ENCODE data around the gene MPZL3. TPM values are rescaled to one million over a fixed set of nuclear protein-coding genes. Genes with fewer than 3 reads are reported as not detected.

The MPZL3 gene, protein sequence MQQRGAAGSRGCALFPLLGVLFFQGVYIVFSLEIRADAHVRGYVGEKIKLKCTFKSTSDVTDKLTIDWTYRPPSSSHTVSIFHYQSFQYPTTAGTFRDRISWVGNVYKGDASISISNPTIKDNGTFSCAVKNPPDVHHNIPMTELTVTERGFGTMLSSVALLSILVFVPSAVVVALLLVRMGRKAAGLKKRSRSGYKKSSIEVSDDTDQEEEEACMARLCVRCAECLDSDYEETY
- polyA plus RNA-seq (2011; rRNA removed) (0.75 and 1.0 TPM in 2 replicates), polyA plus RNA-seq (2017; fragmentation: RNase III; extraction: RNeasy Plus Mini Kit Qiagen cat#74134 plus additional on column Dnase treatment) (0.33 to 0.47 TPM (median 0.34 TPM) in 3 replicates), polyA minus RNA-seq (2011; rRNA and poly(A)+ RNA removed) (1.1 and 3.0 TPM in 2 replicates)
- 0.07 and 0.10 TPM in 2 replicates for polyA plus RNA-seq (2012; cell fraction: cytosol; rRNA removed)
- 0.05 TPM in 2 replicates for polyA plus RNA-seq (2012; cell fraction: nucleus; rRNA removed)

DNA sequence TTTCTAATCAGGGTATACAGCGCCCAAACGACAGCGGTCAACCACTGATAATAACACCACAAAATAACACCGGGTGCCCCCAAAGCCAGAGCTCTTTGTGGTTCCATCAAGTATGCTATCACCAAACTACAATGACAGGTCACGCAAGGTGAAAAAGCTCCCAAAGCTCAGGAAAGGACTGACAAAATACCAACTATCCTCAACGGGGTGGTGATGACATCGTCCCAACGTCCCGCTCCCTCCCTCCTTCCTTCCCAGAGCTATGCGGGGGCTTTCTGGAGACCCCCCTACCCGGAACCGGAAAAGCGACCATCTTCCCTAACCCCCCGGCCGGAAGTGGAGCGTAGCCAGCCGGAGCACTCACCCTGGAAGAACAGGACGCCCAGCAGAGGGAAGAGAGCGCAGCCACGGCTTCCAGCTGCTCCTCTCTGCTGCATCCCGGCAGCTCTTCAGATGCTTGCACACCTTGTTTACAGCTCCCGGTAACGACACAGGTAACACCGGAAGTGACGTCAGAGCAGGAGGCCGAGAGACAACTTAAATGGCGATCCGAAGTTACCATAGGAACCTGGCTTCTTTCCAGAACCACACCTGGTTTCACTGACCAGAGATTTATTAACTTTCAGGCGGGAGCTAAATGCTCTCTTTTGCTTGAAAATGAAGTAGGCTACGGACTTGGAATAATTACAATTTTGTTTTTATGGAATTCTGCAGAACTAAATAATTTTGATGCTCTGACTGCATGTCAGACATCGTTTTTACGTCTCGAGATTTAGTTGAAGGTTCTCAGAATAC lies at the start of gene MPZL3:
Gene MPZL3, minus strand, starts transcription at position 508 of the 795 bp plus-strand sequence. Its CDS starts 71 bp downstream, at position 437.
- ChIA-PET POLR2A (no interaction called here), CTCF (interaction anchor here (1.0 to 1.1 kb wide), 3 partner anchors 10 to 53 kb away, joined by 4 read pairs; partner anchors contain the start of gene MPZL2)
- peak; percentile 28 for FAIRE-seq
- H3K4me3 ChIP-seq = peak within 1 kb of the TSS; percentile 90
- WGBS (ENCODE audit: missing lambda C conversion rate) = 5% methylated on average over 23 of the region's 33 CpGs
- ATAC-seq = peak; percentile 62 to 73; a peak in 5 of 6 replicates
- peak; percentile 57 to 86 for DNase-seq (ENCODE audit: low read depth in 1 of 2, low spot score in 1 of 2)
- TF ChIP-seq MYC (IDR thresholded peaks at IDR 0.05; ENCODE audit: borderline replicate concordance, low read length) (no peak), POLR2A (IDR thresholded peaks at IDR 0.05; ENCODE audit: low read length) (peak; percentile 12; the same call in 1 of the 2 replicates), HOXB5 (CRISPR knock-in tag; IDR thresholded peaks at IDR 0.05) (peak; percentile 52; the same call in 1 of the 2 replicates), EHMT2 (IDR thresholded peaks at IDR 0.05; ENCODE audit: low read depth) (peak; percentile 91), MAFK (IDR thresholded peaks at IDR 0.05; ENCODE audit: partially characterized antibody) (no peak), HOXB13 (CRISPR knock-in tag; IDR thresholded peaks at IDR 0.05; ENCODE audit: low read depth) (peak; percentile 77), TP53 (CRISPR knock-in tag; IDR thresholded peaks at IDR 0.05) (no peak), PHF8 (IDR thresholded peaks at IDR 0.05; ENCODE audit: borderline replicate concordance, low read depth) (peak; percentile 71), CHD4 (IDR thresholded peaks at IDR 0.05; ENCODE audit: borderline replicate concordance) (no peak), JUN (IDR thresholded peaks at IDR 0.05) (0 out of 5 replicates have a peak, but pooled peaks of 1 of the 2 experiments have one; percentile 20)
- TF ChIP-seq, protein P1, sequence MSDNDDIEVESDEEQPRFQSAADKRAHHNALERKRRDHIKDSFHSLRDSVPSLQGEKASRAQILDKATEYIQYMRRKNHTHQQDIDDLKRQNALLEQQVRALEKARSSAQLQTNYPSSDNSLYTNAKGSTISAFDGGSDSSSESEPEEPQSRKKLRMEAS (IDR thresholded peaks at IDR 0.05) = peak; percentile 49
- no peaks in the 10 kb centered on the region for H3K4me1 ChIP-seq
- H3K9me3 ChIP-seq = peaks cover 20% of the 10 kb centered on the region
- H3K27ac ChIP-seq = peak within 1 kb of the TSS; percentile 81 to 93
- peak within 1 kb of the TSS; percentile 84 for H3K4me2 ChIP-seq

- Histone ChIP-seq H3K27ac (no peak overlapping the region), H3K9me3 (no peaks in the 10 kb centered on the region), H3K4me1 (no peaks in the 10 kb centered on the region), H3K4me2 (no peak overlapping the region), H3K4me3 (no peak overlapping the region)
- WGBS (ENCODE audit: missing lambda C conversion rate) = 14% methylated on average over 8 of the region's 8 CpGs
- TF ChIP-seq SREBF2 (IDR thresholded peaks at IDR 0.05) (no peak), CHD2 (IDR thresholded peaks at IDR 0.05; ENCODE audit: low read length, partially characterized antibody) (no peak), NFE2L2 (conservative IDR thresholded peaks at IDR 0.05; ENCODE audit: low read length) (no peak), ZC3H11A (IDR thresholded peaks at IDR 0.05) (no peak), EP300 (IDR thresholded peaks at IDR 0.05) (no peak), HOXA7 (CRISPR knock-in tag; IDR thresholded peaks at IDR 0.05) (no peak), CBX8 (IDR thresholded peaks at IDR 0.05) (no peak)
- FAIRE-seq (no peak), DNase-seq (ENCODE audit: low read depth in 1 of 2, low spot score in 1 of 2) (no peak), ATAC-seq (no peak)
- CTCF ChIA-PET = interaction anchor here (0.9 kb wide), 2 partner anchors 16 to 103 kb away, joined by 3 read pairs; no protein-coding TSS in a partner anchor
- POLR2A ChIA-PET = no interaction called here
These were observed 49.5 kb upstream of the MPZL3 start for GRCh38 chr11:118301600-118302195.

DNA sequence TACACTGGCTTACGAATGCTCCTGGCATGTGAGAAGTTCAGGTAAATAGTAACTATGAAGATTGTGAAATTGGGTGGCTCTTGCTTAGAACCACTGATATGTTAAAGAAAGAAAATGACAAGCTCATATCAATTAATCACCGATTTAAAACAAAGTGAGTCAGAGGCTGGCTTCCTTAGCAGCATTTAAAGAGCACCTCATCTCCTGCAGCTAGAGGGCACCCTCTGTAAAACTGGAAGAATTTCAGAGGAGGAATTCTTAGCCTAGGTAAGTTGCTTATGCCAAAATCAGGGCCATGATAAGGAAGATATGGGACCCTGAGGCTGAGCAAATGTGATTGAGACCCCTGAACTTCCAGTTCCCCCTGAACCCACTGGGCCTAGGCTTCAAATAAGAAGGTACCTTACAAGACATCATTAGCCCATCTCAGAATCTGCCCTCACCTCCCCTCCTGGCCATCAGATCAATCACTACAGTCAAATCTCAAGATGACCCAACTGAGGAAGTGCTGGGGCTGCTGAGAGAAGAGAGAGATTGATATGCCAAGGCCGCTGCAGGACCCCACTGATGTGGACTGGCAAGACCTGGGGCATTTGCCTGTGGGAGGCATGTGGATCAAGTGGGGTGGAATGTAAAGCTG lies 43.8 kb upstream of the MPZL3 start:
- TF ChIP-seq RAD21 (conservative IDR thresholded peaks at IDR 0.05 in 1 of 2, IDR thresholded peaks at IDR 0.05 in 1 of 2) (peak in 1 of 2 experiments; percentile 21; a peak in 1 of 5 replicates), HDAC2 (IDR thresholded peaks at IDR 0.05) (no peak)
- TF ChIP-seq, protein P2, sequence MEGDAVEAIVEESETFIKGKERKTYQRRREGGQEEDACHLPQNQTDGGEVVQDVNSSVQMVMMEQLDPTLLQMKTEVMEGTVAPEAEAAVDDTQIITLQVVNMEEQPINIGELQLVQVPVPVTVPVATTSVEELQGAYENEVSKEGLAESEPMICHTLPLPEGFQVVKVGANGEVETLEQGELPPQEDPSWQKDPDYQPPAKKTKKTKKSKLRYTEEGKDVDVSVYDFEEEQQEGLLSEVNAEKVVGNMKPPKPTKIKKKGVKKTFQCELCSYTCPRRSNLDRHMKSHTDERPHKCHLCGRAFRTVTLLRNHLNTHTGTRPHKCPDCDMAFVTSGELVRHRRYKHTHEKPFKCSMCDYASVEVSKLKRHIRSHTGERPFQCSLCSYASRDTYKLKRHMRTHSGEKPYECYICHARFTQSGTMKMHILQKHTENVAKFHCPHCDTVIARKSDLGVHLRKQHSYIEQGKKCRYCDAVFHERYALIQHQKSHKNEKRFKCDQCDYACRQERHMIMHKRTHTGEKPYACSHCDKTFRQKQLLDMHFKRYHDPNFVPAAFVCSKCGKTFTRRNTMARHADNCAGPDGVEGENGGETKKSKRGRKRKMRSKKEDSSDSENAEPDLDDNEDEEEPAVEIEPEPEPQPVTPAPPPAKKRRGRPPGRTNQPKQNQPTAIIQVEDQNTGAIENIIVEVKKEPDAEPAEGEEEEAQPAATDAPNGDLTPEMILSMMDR (IDR thresholded peaks at IDR 0.05) = peak; percentile 29
- H3K4me2 ChIP-seq = no peak overlapping the region
- WGBS (ENCODE audit: missing lambda C conversion rate) = 18% methylated on average over 3 of the region's 3 CpGs
- 0 out of 3 replicates have a peak, but pooled peaks cover 4% of the 10 kb centered on the region for H3K4me1 ChIP-seq
- H3K4me3 ChIP-seq = no peak overlapping the region
- ChIA-PET POLR2A (no interaction called here), CTCF (interaction anchor here (0.7 to 1.9 kb wide), 8 partner anchors 14 to 298 kb away, joined by 3 to 5 read pairs (median 4); no protein-coding TSS in a partner anchor)
- no peaks in the 10 kb centered on the region for H3K9me3 ChIP-seq
- no peak overlapping the region for H3K27ac ChIP-seq
- FAIRE-seq (no peak), ATAC-seq (peak; percentile 56 to 58; a peak in 2 of 6 replicates), DNase-seq (ENCODE audit: low read depth in 1 of 2, low spot score in 1 of 2) (no peak)

All from A549 (cell line).